SK-N-SH (cell line): ENCODE results near the gene RAC2.

Experiments used
- FOSL2 ChIP-seq: IDR thresholded peaks from 2 replicates; pipeline ENCODE4 v1.4.0; 2012; ENCODE audit warnings: low read depth, mild to moderate bottlenecking, moderate library complexity, borderline replicate concordance
- NFIC ChIP-seq: IDR thresholded peaks from 2 replicates; pipeline ENCODE4 v1.4.0; 2012; ENCODE audit warnings: borderline replicate concordance
- RAD21 ChIP-seq: IDR thresholded peaks from 2 replicates; pipeline ENCODE4 v1.6.1; 2012; ENCODE audit warnings: mild to moderate bottlenecking, low read length
- SIN3A ChIP-seq: IDR thresholded peaks from 2 replicates; pipeline ENCODE4 v1.6.1; 2012; ENCODE audit warnings: low read depth, mild to moderate bottlenecking, low read length, moderate library complexity, borderline replicate concordance
- TAF1 ChIP-seq: IDR thresholded peaks from 2 replicates; pipeline ENCODE4 v1.6.1; 2012; ENCODE audit warnings: low read depth, mild to moderate bottlenecking, low read length, moderate library complexity, borderline replicate concordance
- TCF12 ChIP-seq: IDR thresholded peaks from 2 replicates; pipeline ENCODE4 v1.4.0; 2012
- TEAD4 ChIP-seq: IDR thresholded peaks from 2 replicates; pipeline ENCODE4 v1.4.0; 2012; ENCODE audit warnings: mild to moderate bottlenecking, borderline replicate concordance; ENCODE audit not compliant: insufficient read depth
- TF ChIP-seq, protein P1 (sequence below): fragments of 200-600 bp; sonication (generic); IDR thresholded peaks from 2 replicates; pipeline ENCODE4 v1.6.1; 2017; ENCODE audit warnings: antibody characterized with exemption, mild to moderate bottlenecking, moderate library complexity
- TF ChIP-seq, protein P2 (sequence below): IDR thresholded peaks from 2 replicates; pipeline ENCODE4 v1.4.0; 2012; ENCODE audit warnings: low read depth
- TF ChIP-seq, protein P3 (sequence below): fragments of 150-350 bp; IDR thresholded peaks from 2 replicates; pipeline ENCODE4 v1.6.1; 2017; ENCODE audit warnings: antibody characterized with exemption, low read length, low read depth, borderline replicate concordance
- TF ChIP-seq, protein P4 (sequence below): IDR thresholded peaks from 2 replicates; pipeline ENCODE4 v1.4.0; 2012; ENCODE audit warnings: low read depth, borderline replicate concordance

DNA sequence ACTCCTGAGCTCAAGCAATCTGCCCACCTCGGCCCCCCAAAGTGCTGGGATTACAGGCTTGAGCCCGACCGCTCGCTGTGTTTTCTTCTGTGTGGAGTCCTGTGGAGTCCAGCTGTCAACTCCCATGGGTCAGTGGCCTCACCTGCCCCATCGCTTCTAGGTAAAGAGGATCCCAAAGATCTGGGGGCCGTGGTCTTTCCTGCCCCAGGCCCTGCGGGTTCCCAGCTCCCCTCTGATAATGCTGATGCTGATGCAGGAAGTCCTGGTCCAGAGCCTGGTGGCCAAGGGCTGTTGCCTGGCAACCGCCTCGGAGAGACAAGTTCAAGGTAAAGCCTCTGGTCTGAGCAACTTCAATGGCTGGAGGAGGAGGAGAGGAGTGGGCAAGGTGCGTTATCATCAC, 41.4 kb downstream of the RAC2 start:
- TF ChIP-seq, protein P1, sequence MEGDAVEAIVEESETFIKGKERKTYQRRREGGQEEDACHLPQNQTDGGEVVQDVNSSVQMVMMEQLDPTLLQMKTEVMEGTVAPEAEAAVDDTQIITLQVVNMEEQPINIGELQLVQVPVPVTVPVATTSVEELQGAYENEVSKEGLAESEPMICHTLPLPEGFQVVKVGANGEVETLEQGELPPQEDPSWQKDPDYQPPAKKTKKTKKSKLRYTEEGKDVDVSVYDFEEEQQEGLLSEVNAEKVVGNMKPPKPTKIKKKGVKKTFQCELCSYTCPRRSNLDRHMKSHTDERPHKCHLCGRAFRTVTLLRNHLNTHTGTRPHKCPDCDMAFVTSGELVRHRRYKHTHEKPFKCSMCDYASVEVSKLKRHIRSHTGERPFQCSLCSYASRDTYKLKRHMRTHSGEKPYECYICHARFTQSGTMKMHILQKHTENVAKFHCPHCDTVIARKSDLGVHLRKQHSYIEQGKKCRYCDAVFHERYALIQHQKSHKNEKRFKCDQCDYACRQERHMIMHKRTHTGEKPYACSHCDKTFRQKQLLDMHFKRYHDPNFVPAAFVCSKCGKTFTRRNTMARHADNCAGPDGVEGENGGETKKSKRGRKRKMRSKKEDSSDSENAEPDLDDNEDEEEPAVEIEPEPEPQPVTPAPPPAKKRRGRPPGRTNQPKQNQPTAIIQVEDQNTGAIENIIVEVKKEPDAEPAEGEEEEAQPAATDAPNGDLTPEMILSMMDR, result no peak
- no peak for TF ChIP-seq FOSL2
- TF ChIP-seq RAD21, result no peak
- no peak for TF ChIP-seq TCF12
- no peak for TF ChIP-seq NFIC
- no peak for TF ChIP-seq TAF1
- TF ChIP-seq, protein P2, sequence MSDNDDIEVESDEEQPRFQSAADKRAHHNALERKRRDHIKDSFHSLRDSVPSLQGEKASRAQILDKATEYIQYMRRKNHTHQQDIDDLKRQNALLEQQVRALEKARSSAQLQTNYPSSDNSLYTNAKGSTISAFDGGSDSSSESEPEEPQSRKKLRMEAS, result no peak
- TF ChIP-seq TEAD4, result no peak
- TF ChIP-seq, protein P3, sequence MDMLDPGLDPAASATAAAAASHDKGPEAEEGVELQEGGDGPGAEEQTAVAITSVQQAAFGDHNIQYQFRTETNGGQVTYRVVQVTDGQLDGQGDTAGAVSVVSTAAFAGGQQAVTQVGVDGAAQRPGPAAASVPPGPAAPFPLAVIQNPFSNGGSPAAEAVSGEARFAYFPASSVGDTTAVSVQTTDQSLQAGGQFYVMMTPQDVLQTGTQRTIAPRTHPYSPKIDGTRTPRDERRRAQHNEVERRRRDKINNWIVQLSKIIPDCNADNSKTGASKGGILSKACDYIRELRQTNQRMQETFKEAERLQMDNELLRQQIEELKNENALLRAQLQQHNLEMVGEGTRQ, result no peak
- no peak for TF ChIP-seq SIN3A
- TF ChIP-seq, protein P4, sequence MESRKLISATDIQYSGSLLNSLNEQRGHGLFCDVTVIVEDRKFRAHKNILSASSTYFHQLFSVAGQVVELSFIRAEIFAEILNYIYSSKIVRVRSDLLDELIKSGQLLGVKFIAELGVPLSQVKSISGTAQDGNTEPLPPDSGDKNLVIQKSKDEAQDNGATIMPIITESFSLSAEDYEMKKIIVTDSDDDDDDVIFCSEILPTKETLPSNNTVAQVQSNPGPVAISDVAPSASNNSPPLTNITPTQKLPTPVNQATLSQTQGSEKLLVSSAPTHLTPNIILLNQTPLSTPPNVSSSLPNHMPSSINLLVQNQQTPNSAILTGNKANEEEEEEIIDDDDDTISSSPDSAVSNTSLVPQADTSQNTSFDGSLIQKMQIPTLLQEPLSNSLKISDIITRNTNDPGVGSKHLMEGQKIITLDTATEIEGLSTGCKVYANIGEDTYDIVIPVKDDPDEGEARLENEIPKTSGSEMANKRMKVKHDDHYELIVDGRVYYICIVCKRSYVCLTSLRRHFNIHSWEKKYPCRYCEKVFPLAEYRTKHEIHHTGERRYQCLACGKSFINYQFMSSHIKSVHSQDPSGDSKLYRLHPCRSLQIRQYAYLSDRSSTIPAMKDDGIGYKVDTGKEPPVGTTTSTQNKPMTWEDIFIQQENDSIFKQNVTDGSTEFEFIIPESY, result no peak
